ENCODE data around the gene GRK6. TPM values are rescaled to one million over a fixed set of nuclear protein-coding genes. Genes with fewer than 3 reads are reported as not detected.
A peak's percentile ranks its signal among the peaks of the same experiment; 100 is the strongest.

GRK6 gene
- polyA plus RNA-seq, 1 donor from 2014 or later, result 22.6 TPM

DNA sequence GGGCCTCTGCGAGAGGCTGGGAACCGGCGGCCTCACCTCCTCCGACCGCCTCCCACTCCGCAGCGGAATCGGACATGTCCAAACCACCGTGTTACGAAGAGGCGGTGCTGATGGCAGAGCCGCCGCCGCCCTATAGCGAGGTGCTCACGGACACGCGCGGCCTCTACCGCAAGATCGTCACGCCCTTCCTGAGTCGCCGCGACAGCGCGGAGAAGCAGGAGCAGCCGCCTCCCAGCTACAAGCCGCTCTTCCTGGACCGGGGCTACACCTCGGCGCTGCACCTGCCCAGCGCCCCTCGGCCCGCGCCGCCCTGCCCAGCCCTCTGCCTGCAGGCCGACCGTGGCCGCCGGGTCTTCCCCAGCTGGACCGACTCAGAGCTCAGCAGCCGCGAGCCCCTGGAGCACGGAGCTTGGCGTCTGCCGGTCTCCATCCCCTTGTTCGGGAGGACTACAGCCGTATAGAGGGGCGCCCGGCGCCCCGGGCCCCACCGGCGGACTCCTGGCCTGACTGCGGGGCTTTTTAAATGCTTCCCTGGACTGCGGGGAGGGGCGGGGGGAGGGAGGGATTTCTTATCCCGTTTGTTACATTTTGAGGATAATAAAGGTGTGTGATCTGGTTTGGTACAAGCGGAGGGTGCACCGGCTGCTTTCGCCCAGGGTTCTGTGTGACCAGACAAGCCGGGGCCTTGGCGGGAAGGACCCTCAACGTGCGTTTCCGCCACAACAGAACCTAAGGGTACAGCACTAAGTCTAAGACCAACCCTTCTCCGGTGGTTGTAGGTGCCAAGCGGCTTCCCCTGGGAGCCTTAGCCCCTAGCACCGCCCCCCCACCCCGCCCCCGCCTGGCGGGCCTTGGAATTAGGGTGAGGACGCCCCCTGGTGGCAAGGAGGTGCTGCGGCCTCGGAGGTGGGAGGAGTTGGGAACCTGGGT lies 29.4 kb downstream of the GRK6 start:
- peak overlapping the region; percentile 90 for H3K27ac ChIP-seq (ENCODE audit: low read length)
- peaks cover 5% of the 10 kb centered on the region for H3F3A ChIP-seq (ENCODE audit: insufficient read depth, low read length, poor library complexity, severe bottlenecking)
- no peak overlapping the region for H2AFZ ChIP-seq (ENCODE audit: low read depth, low read length)
- peak overlapping the region; percentile 86 for H3K9ac ChIP-seq (ENCODE audit: low read length)
- peak overlapping the region; percentile 59 for H3K4me2 ChIP-seq (ENCODE audit: low read length)
- peaks cover 9% of the 10 kb centered on the region for H3K36me3 ChIP-seq (ENCODE audit: insufficient read depth, low read length)
- no peaks in the 10 kb centered on the region for H3K9me2 ChIP-seq (ENCODE audit: insufficient read depth, low read length)
- peaks cover 5% of the 10 kb centered on the region for H3K79me2 ChIP-seq (replicated peaks; ENCODE audit: insufficient read depth, low read length)
- peak overlapping the region; percentile 72 for H3K4me3 ChIP-seq (ENCODE audit: low read length)
- H3K27me3 ChIP-seq (ENCODE audit: insufficient read depth, low read depth, low read length), result no peaks in the 10 kb centered on the region
- TF ChIP-seq EZH2 (IDR thresholded peaks at IDR 0.05; ENCODE audit: borderline replicate concordance, insufficient read depth, low read length, poor library complexity, severe bottlenecking) (no peak), POLR2AphosphoS5 (IDR thresholded peaks at IDR 0.05) (no peak), RAD21 (conservative IDR thresholded peaks at IDR 0.05) (peak; percentile 46), MXI1 (conservative IDR thresholded peaks at IDR 0.05; ENCODE audit: poor library complexity, severe bottlenecking) (no peak), SMC3 (conservative IDR thresholded peaks at IDR 0.05; ENCODE audit: poor library complexity) (peak; percentile 67), TAF1 (IDR thresholded peaks at IDR 0.05; ENCODE audit: low read depth) (no peak), EP300 (conservative IDR thresholded peaks at IDR 0.05; ENCODE audit: poor library complexity, severe bottlenecking) (no peak)
- TF ChIP-seq, protein P1, sequence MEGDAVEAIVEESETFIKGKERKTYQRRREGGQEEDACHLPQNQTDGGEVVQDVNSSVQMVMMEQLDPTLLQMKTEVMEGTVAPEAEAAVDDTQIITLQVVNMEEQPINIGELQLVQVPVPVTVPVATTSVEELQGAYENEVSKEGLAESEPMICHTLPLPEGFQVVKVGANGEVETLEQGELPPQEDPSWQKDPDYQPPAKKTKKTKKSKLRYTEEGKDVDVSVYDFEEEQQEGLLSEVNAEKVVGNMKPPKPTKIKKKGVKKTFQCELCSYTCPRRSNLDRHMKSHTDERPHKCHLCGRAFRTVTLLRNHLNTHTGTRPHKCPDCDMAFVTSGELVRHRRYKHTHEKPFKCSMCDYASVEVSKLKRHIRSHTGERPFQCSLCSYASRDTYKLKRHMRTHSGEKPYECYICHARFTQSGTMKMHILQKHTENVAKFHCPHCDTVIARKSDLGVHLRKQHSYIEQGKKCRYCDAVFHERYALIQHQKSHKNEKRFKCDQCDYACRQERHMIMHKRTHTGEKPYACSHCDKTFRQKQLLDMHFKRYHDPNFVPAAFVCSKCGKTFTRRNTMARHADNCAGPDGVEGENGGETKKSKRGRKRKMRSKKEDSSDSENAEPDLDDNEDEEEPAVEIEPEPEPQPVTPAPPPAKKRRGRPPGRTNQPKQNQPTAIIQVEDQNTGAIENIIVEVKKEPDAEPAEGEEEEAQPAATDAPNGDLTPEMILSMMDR (IDR thresholded peaks at IDR 0.05; ENCODE audit: poor library complexity, severe bottlenecking), result peak; percentile 78
- TF ChIP-seq, protein P2, sequence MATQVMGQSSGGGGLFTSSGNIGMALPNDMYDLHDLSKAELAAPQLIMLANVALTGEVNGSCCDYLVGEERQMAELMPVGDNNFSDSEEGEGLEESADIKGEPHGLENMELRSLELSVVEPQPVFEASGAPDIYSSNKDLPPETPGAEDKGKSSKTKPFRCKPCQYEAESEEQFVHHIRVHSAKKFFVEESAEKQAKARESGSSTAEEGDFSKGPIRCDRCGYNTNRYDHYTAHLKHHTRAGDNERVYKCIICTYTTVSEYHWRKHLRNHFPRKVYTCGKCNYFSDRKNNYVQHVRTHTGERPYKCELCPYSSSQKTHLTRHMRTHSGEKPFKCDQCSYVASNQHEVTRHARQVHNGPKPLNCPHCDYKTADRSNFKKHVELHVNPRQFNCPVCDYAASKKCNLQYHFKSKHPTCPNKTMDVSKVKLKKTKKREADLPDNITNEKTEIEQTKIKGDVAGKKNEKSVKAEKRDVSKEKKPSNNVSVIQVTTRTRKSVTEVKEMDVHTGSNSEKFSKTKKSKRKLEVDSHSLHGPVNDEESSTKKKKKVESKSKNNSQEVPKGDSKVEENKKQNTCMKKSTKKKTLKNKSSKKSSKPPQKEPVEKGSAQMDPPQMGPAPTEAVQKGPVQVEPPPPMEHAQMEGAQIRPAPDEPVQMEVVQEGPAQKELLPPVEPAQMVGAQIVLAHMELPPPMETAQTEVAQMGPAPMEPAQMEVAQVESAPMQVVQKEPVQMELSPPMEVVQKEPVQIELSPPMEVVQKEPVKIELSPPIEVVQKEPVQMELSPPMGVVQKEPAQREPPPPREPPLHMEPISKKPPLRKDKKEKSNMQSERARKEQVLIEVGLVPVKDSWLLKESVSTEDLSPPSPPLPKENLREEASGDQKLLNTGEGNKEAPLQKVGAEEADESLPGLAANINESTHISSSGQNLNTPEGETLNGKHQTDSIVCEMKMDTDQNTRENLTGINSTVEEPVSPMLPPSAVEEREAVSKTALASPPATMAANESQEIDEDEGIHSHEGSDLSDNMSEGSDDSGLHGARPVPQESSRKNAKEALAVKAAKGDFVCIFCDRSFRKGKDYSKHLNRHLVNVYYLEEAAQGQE (IDR thresholded peaks at IDR 0.05; ENCODE audit: borderline replicate concordance), result no peak
- H4K20me1 ChIP-seq (ENCODE audit: insufficient read depth), result peaks cover 19% of the 10 kb centered on the region
- no peaks in the 10 kb centered on the region for H3K9me3 ChIP-seq (ENCODE audit: low read length)

DNA sequence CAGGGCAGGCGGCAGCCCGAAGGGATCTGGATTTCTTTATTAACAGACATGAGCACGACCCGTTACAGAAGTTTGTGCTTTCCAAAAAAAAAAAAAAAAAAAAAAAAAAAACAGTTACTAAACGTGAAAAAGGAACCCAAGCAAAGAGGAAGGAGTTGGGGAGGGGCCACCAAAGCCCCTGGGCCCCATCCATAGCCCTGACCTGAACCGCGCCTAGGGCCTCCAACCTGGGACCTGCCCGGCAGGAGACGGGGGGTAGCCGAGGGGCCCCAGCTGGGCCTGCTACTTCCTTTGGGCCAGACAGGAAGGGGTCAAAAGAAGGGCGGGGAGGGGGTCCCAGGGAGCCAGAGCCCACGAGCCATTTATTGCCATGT lies 30.1 kb downstream of the GRK6 start:
- no peak overlapping the region for H3K4me2 ChIP-seq (ENCODE audit: low read length)
- no peaks in the 10 kb centered on the region for H3K9me2 ChIP-seq (ENCODE audit: insufficient read depth, low read length)
- peaks cover 9% of the 10 kb centered on the region for H3K36me3 ChIP-seq (ENCODE audit: insufficient read depth, low read length)
- peaks cover 5% of the 10 kb centered on the region for H3F3A ChIP-seq (ENCODE audit: insufficient read depth, low read length, poor library complexity, severe bottlenecking)
- H3K79me2 ChIP-seq (replicated peaks; ENCODE audit: insufficient read depth, low read length), result peaks cover 5% of the 10 kb centered on the region
- TF ChIP-seq, protein P1 (IDR thresholded peaks at IDR 0.05; ENCODE audit: poor library complexity, severe bottlenecking), result peak; percentile 31
- no peak for TF ChIP-seq EP300 (conservative IDR thresholded peaks at IDR 0.05; ENCODE audit: poor library complexity, severe bottlenecking)
- peak overlapping the region; percentile 90 for H3K27ac ChIP-seq (ENCODE audit: low read length)
- no peaks in the 10 kb centered on the region for H3K9me3 ChIP-seq (ENCODE audit: low read length)
- no peak overlapping the region for H2AFZ ChIP-seq (ENCODE audit: low read depth, low read length)
- peak overlapping the region; percentile 86 for H3K9ac ChIP-seq (ENCODE audit: low read length)
- no peaks in the 10 kb centered on the region for H3K27me3 ChIP-seq (ENCODE audit: insufficient read depth, low read depth, low read length)
- H4K20me1 ChIP-seq (ENCODE audit: insufficient read depth), result peaks cover 19% of the 10 kb centered on the region
- peak overlapping the region; percentile 72 for H3K4me3 ChIP-seq (ENCODE audit: low read length)

Data from neural cell (in vitro differentiated cells).